Testis (tissue), 5 donors: ENCODE measurements around the gene MSRB3. TPM values are rescaled to one million over a fixed set of nuclear protein-coding genes. Genes with fewer than 3 reads are reported as not detected.
A peak's percentile ranks its signal among the peaks of the same experiment; 100 is the strongest.

Source experiments
- DNase-seq: peaks from one replicate; pipeline ENCODE4 v3.0.0-alpha.2; 2019
- H3K27ac ChIP-seq, 2 donors: fragments of 200-600 bp; sonication (generic); one replicate each; pipeline ENCODE4 v1.5.1; 2019
- H3K27me3 ChIP-seq: fragments of 200-600 bp; sonication (generic); one replicate; pipeline ENCODE4 v1.5.1; 2019
- H3K36me3 ChIP-seq: fragments of 200-600 bp; sonication (generic); one replicate; pipeline ENCODE4 v1.5.1; 2017; ENCODE audit warnings: low read depth; ENCODE audit errors: missing control alignments
- H3K4me1 ChIP-seq: fragments of 200-600 bp; sonication (generic); one replicate; pipeline ENCODE4 v1.5.1; 2019
- H3K4me3 ChIP-seq, 2 donors: fragments of 200-600 bp; sonication (generic); one replicate each; pipeline ENCODE4 v1.5.1; 2017 to 2019
- H3K9me3 ChIP-seq: fragments of 200-600 bp; sonication (generic); one replicate; pipeline ENCODE4 v1.5.1; 2017
- CTCF ChIP-seq, 3 experiments: fragments of 450-650 bp in 2 of 3; fragments of 200-600 bp in 1 of 3; sonication (generic) in 1 of 3; IDR thresholded peaks; one replicate each; pipeline ENCODE4 v1.5.1; 2016 to 2019; ENCODE audit warnings: antibody characterized with exemption in 3 of 3, mild to moderate bottlenecking in 2 of 3, moderate library complexity in 1 of 3
- POLR2A ChIP-seq: fragments of 450-650 bp; IDR thresholded peaks from one replicate; pipeline ENCODE4 v1.6.1; 2017; ENCODE audit warnings: antibody characterized with exemption, mild to moderate bottlenecking, moderate library complexity
- WGBS, 2 donors: methylation state at CpG; one replicate each; pipeline ENCODE4 v1.1.5; 2018; 5-methylcytosine and 5-hydroxymethylcytosine counted together
- intact Hi-C: fragments of 100-400 bp; cut with DNase I; formaldehyde crosslinking; loops from one replicate; pipeline ENCODE4 v1.15.1; 2023; ENCODE audit warnings: low total_unique reads
- long read RNA-seq, 2 donors: transcript quantifications; one replicate each; lab custom pipeline, GENCODE V29; 2026
- polyA plus RNA-seq: library from polyadenylated mRNA; stranded (reverse); fragments of 350-450 nt; fragmentation: Illumina TruSeq; extraction: RNeasy Lipid Tissue Mini Kit (QIAGEN cat#74804); gene quantifications from one replicate; pipeline ENCODE4 v1.2.3, GENCODE V29; 2014; ENCODE audit warnings: low read depth, low replicate concordance; ENCODE audit not compliant: insufficient read depth
- total RNA-seq, 2 donors: library from RNA; depleted of rRNA; stranded (reverse); fragments of >200 nt; gene quantifications; one replicate each; pipeline ENCODE4 v1.2.3, GENCODE V29; 2016

The MSRB3 gene
- total RNA-seq, result 10 to 100 TPM; 15.1 to 17.2 TPM
- 20.0 TPM for polyA plus RNA-seq
- long read RNA-seq, donor 1, full-length matches to known transcripts, result 7 of 7 reads
- long read RNA-seq, donor 1, partial matches to known transcripts, result 0 of 7 reads
- long read RNA-seq, donor 1, other reads (novel, unspliced or antisense), result 0 of 7 reads
- long read RNA-seq, donor 2, full-length matches to known transcripts, result 6 of 6 reads
- long read RNA-seq, donor 2, partial matches to known transcripts, result 0 of 6 reads
- long read RNA-seq, donor 2, other reads (novel, unspliced or antisense), result 0 of 6 reads

DNA sequence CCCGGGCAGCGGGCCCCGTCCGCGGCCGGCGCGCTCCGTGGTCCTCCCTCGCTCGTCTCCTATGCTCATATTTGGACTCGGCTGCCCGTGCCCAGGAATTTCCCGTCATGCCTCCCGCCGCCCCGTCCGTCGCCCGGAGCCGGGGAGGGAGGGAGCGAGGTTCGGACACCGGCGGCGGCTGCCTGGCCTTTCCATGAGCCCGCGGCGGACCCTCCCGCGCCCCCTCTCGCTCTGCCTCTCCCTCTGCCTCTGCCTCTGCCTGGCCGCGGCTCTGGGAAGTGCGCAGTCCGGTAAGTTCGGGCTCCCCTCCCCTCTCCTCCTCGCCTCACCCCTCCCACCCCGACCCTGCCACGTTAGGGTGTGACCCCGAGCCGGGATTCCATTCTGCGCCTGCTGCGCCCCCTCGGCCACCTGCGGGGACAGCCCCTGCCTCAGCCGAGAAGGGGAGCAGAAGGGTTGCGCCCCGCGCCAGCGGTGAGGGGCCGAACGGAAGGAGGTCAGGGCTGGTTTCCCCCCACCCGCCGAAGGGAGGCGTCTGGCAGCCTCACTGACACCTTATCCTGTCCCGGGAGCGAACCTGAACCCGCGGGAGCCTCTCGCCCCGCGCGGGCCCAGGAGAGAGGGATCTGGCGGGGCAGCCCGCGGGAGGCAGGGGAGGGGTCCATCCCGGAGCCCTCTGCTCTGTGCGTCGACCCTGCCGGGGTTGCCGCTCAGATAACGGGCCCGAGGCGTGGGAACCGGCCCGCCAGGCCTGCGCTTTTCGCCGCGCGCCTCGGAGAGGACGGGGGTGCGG lies at the start of gene MSRB3:
Gene MSRB3, plus strand, starts transcription at position 108 of the 793 bp plus-strand sequence. CDS start 29,897 bp downstream, outside the sequence.
- no peaks in the 10 kb centered on the region for H3K4me1 ChIP-seq

DNA sequence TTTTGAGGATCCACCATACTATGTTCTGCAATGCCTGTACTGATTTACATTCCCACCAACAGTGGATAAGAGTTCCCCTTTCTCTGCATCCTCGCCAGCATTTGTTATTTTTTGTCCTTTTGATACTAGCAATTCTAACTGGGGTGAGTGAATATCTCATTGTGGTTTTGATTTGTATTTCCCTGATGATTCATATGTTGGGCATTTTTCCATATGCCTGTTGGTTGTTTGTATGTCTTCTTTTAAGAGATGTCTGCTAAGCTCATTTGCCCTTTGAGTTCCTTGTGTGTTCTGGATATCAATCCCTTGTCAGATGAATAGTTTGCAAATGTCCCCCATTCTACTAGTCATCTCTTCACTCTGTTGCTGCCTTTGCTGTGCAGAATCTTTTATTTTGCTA lies 49.0 kb upstream of the MSRB3 start:
- WGBS, 2 donors, result 69 to 83% methylated on average over 1 of the region's 1 CpG
- TF ChIP-seq CTCF (IDR thresholded peaks at IDR 0.05) (no peak), POLR2A (no peak)
- intact Hi-C loops, result no loop called here
- Histone ChIP-seq H3K27me3 (no peaks in the 10 kb centered on the region), H3K36me3 (no peaks in the 10 kb centered on the region), H3K4me3 (no peak overlapping the region), H3K4me1 (no peaks in the 10 kb centered on the region), H3K9me3 (no peaks in the 10 kb centered on the region), H3K27ac (no peak overlapping the region)
- no peak for DNase-seq

More for the DNA sequence above, at the start of gene MSRB3:
- Histone ChIP-seq H3K4me3 (peak within 1 kb of the TSS; percentile 86 to 95), H3K27me3 (no peaks in the 10 kb centered on the region), H3K9me3 (no peaks in the 10 kb centered on the region), H3K36me3 (no peaks in the 10 kb centered on the region), H3K27ac (peak within 1 kb of the TSS; percentile 92 to 94)
- peak; percentile 78 for DNase-seq
- TF ChIP-seq CTCF (IDR thresholded peaks at IDR 0.05) (no peak), POLR2A (no peak)
- WGBS, 2 donors, result 0 to 1% methylated on average over 28 to 72 of the region's 85 CpGs
- intact Hi-C loops, result no loop called here

DNA sequence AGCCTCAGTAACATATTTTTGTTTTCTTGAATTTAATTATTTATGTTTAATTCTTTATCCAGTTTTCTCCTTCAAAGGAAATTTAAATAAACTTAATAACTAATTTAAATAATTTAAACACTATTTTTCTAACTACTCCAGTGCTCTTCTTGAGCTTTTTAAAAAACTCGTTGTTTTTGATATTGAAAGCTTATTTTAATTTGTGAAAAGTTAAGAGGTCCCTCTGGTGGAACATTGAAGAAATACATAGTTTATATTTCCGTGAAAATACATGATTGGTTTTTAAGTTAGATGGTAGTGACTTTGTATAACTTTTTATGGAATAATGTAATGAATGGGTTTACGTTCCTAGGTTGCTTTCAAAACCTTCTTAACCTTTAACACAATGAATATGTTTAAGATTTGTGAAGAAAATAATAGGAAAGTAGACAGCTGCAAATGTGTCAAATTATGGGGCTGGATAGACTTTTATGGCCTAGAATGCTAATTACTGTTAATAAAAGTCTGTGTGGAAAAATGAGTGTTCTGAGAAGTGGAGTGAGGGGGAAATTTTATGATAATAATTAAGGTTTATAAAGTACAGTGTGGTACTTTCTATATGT lies 45.9 kb upstream of the MSRB3 start:
- no peak for DNase-seq
- intact Hi-C loops, result no loop called here
- WGBS, 2 donors, result 34 to 37% methylated on average over 3 of the region's 3 CpGs

GRCh38 chr12:65237153-65237552 lies 41.3 kb upstream of the MSRB3 start:
- 91 to 94% methylated on average over 1 of the region's 1 CpG for WGBS, 2 donors
- Histone ChIP-seq H3K4me1 (no peaks in the 10 kb centered on the region), H3K27me3 (no peaks in the 10 kb centered on the region), H3K27ac (no peak overlapping the region), H3K36me3 (no peaks in the 10 kb centered on the region), H3K9me3 (no peaks in the 10 kb centered on the region), H3K4me3 (no peak overlapping the region)
- no peak for DNase-seq
- TF ChIP-seq POLR2A (no peak), CTCF (IDR thresholded peaks at IDR 0.05) (no peak)
- intact Hi-C loops, result no loop called here

More for the DNA sequence above, 45.9 kb upstream of the MSRB3 start:
- no peak overlapping the region for H3K27ac ChIP-seq
- no peaks in the 10 kb centered on the region for H3K9me3 ChIP-seq
- no peak overlapping the region for H3K4me3 ChIP-seq
- no peaks in the 10 kb centered on the region for H3K36me3 ChIP-seq
- H3K4me1 ChIP-seq, result no peaks in the 10 kb centered on the region
- no peaks in the 10 kb centered on the region for H3K27me3 ChIP-seq
- TF ChIP-seq CTCF (IDR thresholded peaks at IDR 0.05) (peak in 2 of 3 experiments; percentile 27 to 42), POLR2A (no peak)
